K562 (cell line): ENCODE measurements around the gene RBM18. TPM values are rescaled to one million over a fixed set of nuclear protein-coding genes. Genes with fewer than 3 reads are reported as not detected.

Experiments used
- ATF6 ChIP-seq: sonication (generic); formaldehyde crosslinking; IDR thresholded peaks from 2 replicates; pipeline ENCODE4 v1.4.0; 2020; ENCODE audit warnings: mild to moderate bottlenecking, missing genetic modification reagents
- CBFA2T3 ChIP-seq: fragments of 450-650 bp; IDR thresholded peaks from 2 replicates; pipeline ENCODE4 v1.6.1; 2017
- CREB1 ChIP-seq, 2 experiments: sonication (generic) in 1 of 2; formaldehyde crosslinking in 1 of 2; IDR thresholded peaks; 2 replicates each; pipeline versions ENCODE4 v1.6.1 to v1.8.0; 2012 to 2022; ENCODE audit warnings: inconsistent platforms in 1 of 2, mild to moderate bottlenecking in 1 of 2, missing genetic modification reagents in 1 of 2, moderate library complexity in 1 of 2
- E2F6 ChIP-seq, 2 experiments: IDR thresholded peaks; 2 replicates each; pipeline ENCODE4 v1.6.1; 2011; ENCODE audit warnings: borderline replicate concordance in 1 of 2, control low read depth in 1 of 2, low read depth in 1 of 2, low read length in 1 of 2, mild to moderate bottlenecking in 1 of 2, mixed read lengths in 1 of 2, moderate library complexity in 1 of 2; ENCODE audit not compliant: insufficient read depth in 1 of 2, insufficient read length in 1 of 2, poor library complexity in 1 of 2, severe bottlenecking in 1 of 2; ENCODE audit errors: extremely low read depth in 1 of 2
- ELF1 ChIP-seq: fragments of 200-800 bp; sonication (Bioruptor generic); IDR thresholded peaks from 2 replicates; pipeline ENCODE4 v1.6.1; 2016; ENCODE audit warnings: missing genetic modification characterization, missing compliant biosample characterization
- GATAD2A ChIP-seq: fragments of 450-650 bp; IDR thresholded peaks from 2 replicates; pipeline ENCODE4 v1.6.1; 2017
- GATAD2B ChIP-seq: fragments of 450-650 bp; IDR thresholded peaks from 2 replicates; pipeline ENCODE4 v1.6.1; 2017; ENCODE audit warnings: mild to moderate bottlenecking, borderline replicate concordance
- MYBL2 ChIP-seq, 2 experiments: fragments of 450-650 bp in 1 of 2; sonication (generic) in 1 of 2; formaldehyde crosslinking in 1 of 2; IDR thresholded peaks; 2 replicates each; pipeline versions ENCODE4 v1.6.1 to v1.8.1; 2017 to 2022; ENCODE audit warnings: borderline replicate concordance in 1 of 2, inconsistent platforms in 1 of 2, low read depth in 1 of 2, mild to moderate bottlenecking in 1 of 2, missing genetic modification reagents in 1 of 2, moderate library complexity in 1 of 2
- POLR2AphosphoS5 ChIP-seq: IDR thresholded peaks from 2 replicates; pipeline ENCODE4 v1.6.1; 2011; ENCODE audit warnings: mild to moderate bottlenecking, low read depth, low read length, moderate library complexity; ENCODE audit not compliant: control insufficient read depth, insufficient read depth
- RBFOX2 ChIP-seq: fragments of 200-400 bp; formaldehyde crosslinking; IDR thresholded peaks from 2 replicates; pipeline ENCODE4 v1.6.1; 2017; ENCODE audit warnings: low read depth, mild to moderate bottlenecking, low read length, moderate library complexity
- SMARCA4 ChIP-seq: fragments of 450-650 bp; IDR thresholded peaks from 2 replicates; pipeline ENCODE4 v1.6.1; 2016
- SMARCE1 ChIP-seq: fragments of 450-650 bp; IDR thresholded peaks from 2 replicates; pipeline ENCODE4 v1.7.1; 2016; ENCODE audit warnings: mild to moderate bottlenecking
- TRIM24 ChIP-seq, 2 experiments: fragments of 450-650 bp; IDR thresholded peaks; 2 replicates each; pipeline ENCODE4 v1.6.1; 2016
- VEZF1 ChIP-seq: fragments of 200-800 bp; sonication (Bioruptor generic); IDR thresholded peaks from 2 replicates; pipeline ENCODE4 v1.6.1; 2017; ENCODE audit warnings: missing genetic modification characterization, missing compliant biosample characterization
- ZBTB11 ChIP-seq, 3 experiments: fragments of 200-800 bp in 1 of 3; fragments of 250-450 bp in 1 of 3; fragments of 450-650 bp in 1 of 3; sonication (Bioruptor Pico) in 1 of 3; sonication (Bioruptor generic) in 1 of 3; formaldehyde crosslinking in 1 of 3; IDR thresholded peaks; 2 replicates each; pipeline versions ENCODE4 v1.6.1 to v1.8.0; 2016 to 2022; ENCODE audit warnings: mild to moderate bottlenecking in 2 of 3, missing genetic modification characterization in 2 of 3, missing compliant biosample characterization in 1 of 3, moderate library complexity in 1 of 3
- ZNF408 ChIP-seq: fragments of 250-450 bp; sonication (Bioruptor Pico); IDR thresholded peaks from 2 replicates; pipeline ENCODE4 v1.4.0; 2020; ENCODE audit warnings: low read depth, mild to moderate bottlenecking, moderate library complexity
- ZNF551 ChIP-seq: fragments of 250-450 bp; sonication (Bioruptor Pico); IDR thresholded peaks from 2 replicates; pipeline ENCODE4 v1.5.0; 2021; ENCODE audit warnings: mild to moderate bottlenecking, moderate library complexity
- polyA plus RNA-seq, 8 experiments: library from polyadenylated mRNA; depleted of rRNA in 4 of 8; stranded (reverse) in 5 of 8; unstranded in 3 of 8; fragments of >200 nt; fragmentation: Nextera tagmentation in 2 of 8; fragmentation: Illumina TruSeq in 1 of 8; extraction: Ambion mirVana in 2 of 8; extraction: Trizol in 1 of 8; gene quantifications; 2 replicates each; pipeline versions ENCODE4 v1.2.1 to v1.2.3, GENCODE V29; 2011 to 2014; ENCODE audit warnings: inconsistent platforms in 1 of 8, missing spikeins in 1 of 8
- total RNA-seq, 7 experiments: library from RNA; depleted of rRNA in 6 of 7; stranded (reverse); fragments of >200 nt in 6 of 7; fragmentation: Illumina TruSeq in 2 of 7; extraction: Trizol in 2 of 7; gene quantifications; 2 replicates each; pipeline versions ENCODE4 v1.2.1 to v1.2.3, GENCODE V29; 2011 to 2021; ENCODE audit warnings: low replicate concordance in 1 of 7

RBM18 gene
- total and polyA plus RNA-seq, 9 of the 15 experiments (the other 6 are each of a cell fraction or from before 2014, with no cell fraction given): 7.9 to 86.3 (median 34.0) TPM

GRCh38 chr9:122228568-122229484 lies 35.8 kb downstream of the RBM18 start, which contains the start of gene LHX6 (continued):
- TF ChIP-seq ZBTB11 (CRISPR knock-in tag; IDR thresholded peaks at IDR 0.05): no peak
- TF ChIP-seq VEZF1 (CRISPR knock-in tag): peak; percentile 58
- 0 out of 2 replicates have a peak, but pooled peaks have one; percentile 46 for TF ChIP-seq GATAD2A
- TF ChIP-seq RBFOX2: 0 out of 2 replicates have a peak, but pooled peaks have one; percentile 28
- no peak for TF ChIP-seq ELF1
- peak; percentile 28; the same call in 1 of the 2 replicates for TF ChIP-seq CBFA2T3
- 0 out of 2 replicates have a peak, but pooled peaks have one; percentile 21 for TF ChIP-seq CREB1 (IDR thresholded peaks at IDR 0.05)
- TF ChIP-seq CREB1 (CRISPR knock-in tag; IDR thresholded peaks at IDR 0.05): no peak
- TF ChIP-seq GATAD2B: no peak
- TF ChIP-seq SMARCA4: peak; percentile 63; the same call in 1 of the 2 replicates
- no peak for TF ChIP-seq ZNF408 (CRISPR knock-in tag)
- 0 out of 4 replicates have a peak, but pooled peaks of 1 of the 2 experiments have one; percentile 34 for TF ChIP-seq TRIM24 (IDR thresholded peaks at IDR 0.05)
- no peak for TF ChIP-seq ATF6 (CRISPR knock-in tag)
- peak in 1 of 2 experiments; percentile 11 for TF ChIP-seq E2F6 (IDR thresholded peaks at IDR 0.05; ENCODE audit: borderline replicate concordance in 1 of 2, extremely low read depth in 1 of 2, insufficient read depth in 1 of 2, insufficient read length in 1 of 2, low read depth in 1 of 2, low read length in 1 of 2, poor library complexity in 1 of 2, severe bottlenecking in 1 of 2)
- TF ChIP-seq SMARCE1: peak; percentile 59
- TF ChIP-seq MYBL2 (IDR thresholded peaks at IDR 0.05; ENCODE audit: low read depth): no peak
- TF ChIP-seq MYBL2 (CRISPR knock-in tag; IDR thresholded peaks at IDR 0.05; ENCODE audit: borderline replicate concordance): no peak
- TF ChIP-seq POLR2AphosphoS5: no peak
- no peak for TF ChIP-seq ZNF551 (CRISPR knock-in tag)
